Left renal pelvis (tissue), 4 donors: ENCODE measurements around the gene C3orf20. TPM values are rescaled to one million over a fixed set of nuclear protein-coding genes. Genes with fewer than 3 reads are reported as not detected.
"Not testable (repeated sequence)": the region's sequence is repeated elsewhere in the genome, so short reads cannot be mapped to it uniquely, and the experiment has no call there.

Experiments used
- DNase-seq, 4 donors: peaks; one replicate each; pipeline ENCODE4 v3.0.0-alpha.2; 2013; ENCODE audit warnings: low read depth in 4 of 4, low spot score in 3 of 4
- polyA plus RNA-seq, 4 donors: library from polyadenylated mRNA; unstranded; fragments of 120-200 nt; gene quantifications; one replicate each; pipeline ENCODE4 v1.2.1, GENCODE V29; 2013; ENCODE audit not compliant: insufficient read length in 4 of 4

C3orf20 gene
- polyA plus RNA-seq, 4 donors, result 0.10 to 0.52 (median 0.18) TPM

- DNase-seq, result no peak
Observed at GRCh38 chr3:14744556-14744955, 69.6 kb downstream of the C3orf20 start.

GRCh38 chr3:14750650-14751049 lies 75.7 kb downstream of the C3orf20 start:
- DNase-seq, result no peak

GRCh38 chr3:14752979-14753378 lies 78.0 kb downstream of the C3orf20 start:
- not testable (repeated sequence) for DNase-seq

- DNase-seq, result no peak
Observed at GRCh38 chr3:14757153-14757700, 82.3 kb downstream of the C3orf20 start.

GRCh38 chr3:14758297-14758696 lies 83.4 kb downstream of the C3orf20 start:
- DNase-seq, result no peak

GRCh38 chr3:14758959-14759358 lies 84.0 kb downstream of the C3orf20 start:
- DNase-seq, result no peak

GRCh38 chr3:14760185-14760584 lies 85.2 kb downstream of the C3orf20 start:
- DNase-seq, result no peak

GRCh38 chr3:14761121-14761672 lies 86.3 kb downstream of the C3orf20 start:
- no peak for DNase-seq

GRCh38 chr3:14761866-14762265 lies 86.9 kb downstream of the C3orf20 start:
- DNase-seq, result no peak

- DNase-seq, result no peak
Observed at GRCh38 chr3:14762701-14763100, 87.8 kb downstream of the C3orf20 start.

GRCh38 chr3:14764331-14765059 lies 89.6 kb downstream of the C3orf20 start:
- DNase-seq, result no peak

- no peak for DNase-seq
Observed at GRCh38 chr3:14765060-14765400, 90.1 kb downstream of the C3orf20 start.

GRCh38 chr3:14765576-14766427 lies 90.9 kb downstream of the C3orf20 start:
- DNase-seq, result no peak

GRCh38 chr3:14766428-14767244 lies 91.7 kb downstream of the C3orf20 start:
- no peak for DNase-seq

- no peak for DNase-seq
Observed at GRCh38 chr3:14767245-14768051, 92.5 kb downstream of the C3orf20 start.

GRCh38 chr3:14768182-14768790 lies 93.3 kb downstream of the C3orf20 start:
- DNase-seq, result no peak

- no peak for DNase-seq
Observed at GRCh38 chr3:14768881-14769280, 93.9 kb downstream of the C3orf20 start.

GRCh38 chr3:14769544-14770325 lies 94.8 kb downstream of the C3orf20 start:
- DNase-seq, result no peak

GRCh38 chr3:14770591-14770990 lies 95.7 kb downstream of the C3orf20 start:
- DNase-seq, result no peak
